PC-9 (cell line): ENCODE results near the gene OR52E1.

ENCODE experiments used
- CTCF ChIP-seq: fragments of 200-600 bp; sonication (generic); conservative IDR thresholded peaks from 2 replicates; pipeline ENCODE4 v1.6.1; 2017; ENCODE audit warnings: mixed run types, antibody characterized with exemption, mild to moderate bottlenecking, moderate library complexity
- EZH2 ChIP-seq: fragments of 200-600 bp; sonication (generic); IDR thresholded peaks from 2 replicates; pipeline ENCODE4 v1.8.0; 2017; ENCODE audit warnings: antibody characterized with exemption, low read depth

- no peak for TF ChIP-seq CTCF
- TF ChIP-seq EZH2 = no peak
Observed at GRCh38 chr11:5059391-5059790, 10.0 kb upstream of the OR52E1 start, which contains the start of gene OR52E2.
